ENCODE measurements around the gene PHF24.

DNA sequence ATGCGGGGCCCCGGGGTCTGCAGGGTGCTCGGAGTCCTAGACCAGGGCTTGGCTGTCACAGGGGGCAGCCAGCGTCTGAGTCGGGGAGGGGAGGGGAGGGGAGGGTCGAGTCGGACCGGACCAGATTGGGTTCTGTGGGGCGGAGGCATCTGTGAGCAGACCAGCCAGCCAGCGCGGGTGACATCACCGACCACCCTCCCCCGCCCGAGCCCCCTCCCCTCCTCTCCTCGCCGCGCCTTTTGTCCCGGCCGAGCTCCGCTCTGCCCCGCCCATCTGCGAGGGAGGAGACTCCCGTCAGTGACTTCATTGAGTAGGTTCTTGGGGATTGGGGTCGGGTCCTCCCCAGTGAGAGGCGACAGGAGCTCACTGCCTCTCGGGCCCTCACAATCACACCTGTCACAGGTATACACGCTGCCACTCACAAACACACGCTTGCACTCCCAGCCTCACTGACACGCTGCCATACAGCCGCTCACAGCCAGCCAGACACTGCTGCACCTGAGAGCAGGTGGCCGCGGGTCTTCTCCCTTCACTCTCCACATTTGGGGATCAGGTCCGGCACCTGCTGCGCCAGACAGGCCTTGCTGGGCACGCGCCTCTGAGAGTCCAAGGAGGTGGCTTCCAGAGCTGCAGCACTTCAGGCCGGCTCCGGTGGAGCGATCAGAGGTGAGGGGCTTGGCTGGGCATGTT, 32.0 kb downstream of the PHF24 start:
- TF ChIP-seq, protein P1, sequence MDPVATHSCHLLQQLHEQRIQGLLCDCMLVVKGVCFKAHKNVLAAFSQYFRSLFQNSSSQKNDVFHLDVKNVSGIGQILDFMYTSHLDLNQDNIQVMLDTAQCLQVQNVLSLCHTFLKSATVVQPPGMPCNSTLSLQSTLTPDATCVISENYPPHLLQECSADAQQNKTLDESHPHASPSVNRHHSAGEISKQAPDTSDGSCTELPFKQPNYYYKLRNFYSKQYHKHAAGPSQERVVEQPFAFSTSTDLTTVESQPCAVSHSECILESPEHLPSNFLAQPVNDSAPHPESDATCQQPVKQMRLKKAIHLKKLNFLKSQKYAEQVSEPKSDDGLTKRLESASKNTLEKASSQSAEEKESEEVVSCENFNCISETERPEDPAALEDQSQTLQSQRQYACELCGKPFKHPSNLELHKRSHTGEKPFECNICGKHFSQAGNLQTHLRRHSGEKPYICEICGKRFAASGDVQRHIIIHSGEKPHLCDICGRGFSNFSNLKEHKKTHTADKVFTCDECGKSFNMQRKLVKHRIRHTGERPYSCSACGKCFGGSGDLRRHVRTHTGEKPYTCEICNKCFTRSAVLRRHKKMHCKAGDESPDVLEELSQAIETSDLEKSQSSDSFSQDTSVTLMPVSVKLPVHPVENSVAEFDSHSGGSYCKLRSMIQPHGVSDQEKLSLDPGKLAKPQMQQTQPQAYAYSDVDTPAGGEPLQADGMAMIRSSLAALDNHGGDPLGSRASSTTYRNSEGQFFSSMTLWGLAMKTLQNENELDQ (CRISPR knock-in tag; IDR thresholded peaks at IDR 0.05; ENCODE audit: borderline replicate concordance), result no peak
- no peak for TF ChIP-seq GABPA (IDR thresholded peaks at IDR 0.05; ENCODE audit: low read depth, low read length)
- TF ChIP-seq GABPA (CRISPR knock-in tag; IDR thresholded peaks at IDR 0.05; ENCODE audit: low read depth), result no peak
- TF ChIP-seq NR2C2 (CRISPR knock-in tag; IDR thresholded peaks at IDR 0.05; ENCODE audit: borderline replicate concordance), result no peak
- no peak for TF ChIP-seq SP1 (IDR thresholded peaks at IDR 0.05)
- no peak for TF ChIP-seq SP1 (CRISPR knock-in tag; IDR thresholded peaks at IDR 0.05)
- TF ChIP-seq NR2F1 (CRISPR knock-in tag; IDR thresholded peaks at IDR 0.05), result no peak
- TF ChIP-seq, protein P2, sequence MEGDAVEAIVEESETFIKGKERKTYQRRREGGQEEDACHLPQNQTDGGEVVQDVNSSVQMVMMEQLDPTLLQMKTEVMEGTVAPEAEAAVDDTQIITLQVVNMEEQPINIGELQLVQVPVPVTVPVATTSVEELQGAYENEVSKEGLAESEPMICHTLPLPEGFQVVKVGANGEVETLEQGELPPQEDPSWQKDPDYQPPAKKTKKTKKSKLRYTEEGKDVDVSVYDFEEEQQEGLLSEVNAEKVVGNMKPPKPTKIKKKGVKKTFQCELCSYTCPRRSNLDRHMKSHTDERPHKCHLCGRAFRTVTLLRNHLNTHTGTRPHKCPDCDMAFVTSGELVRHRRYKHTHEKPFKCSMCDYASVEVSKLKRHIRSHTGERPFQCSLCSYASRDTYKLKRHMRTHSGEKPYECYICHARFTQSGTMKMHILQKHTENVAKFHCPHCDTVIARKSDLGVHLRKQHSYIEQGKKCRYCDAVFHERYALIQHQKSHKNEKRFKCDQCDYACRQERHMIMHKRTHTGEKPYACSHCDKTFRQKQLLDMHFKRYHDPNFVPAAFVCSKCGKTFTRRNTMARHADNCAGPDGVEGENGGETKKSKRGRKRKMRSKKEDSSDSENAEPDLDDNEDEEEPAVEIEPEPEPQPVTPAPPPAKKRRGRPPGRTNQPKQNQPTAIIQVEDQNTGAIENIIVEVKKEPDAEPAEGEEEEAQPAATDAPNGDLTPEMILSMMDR (CRISPR knock-in tag; IDR thresholded peaks at IDR 0.05), result no peak
- no peak for TF ChIP-seq ZNF567 (CRISPR knock-in tag; IDR thresholded peaks at IDR 0.05; ENCODE audit: borderline replicate concordance)
- no peak for TF ChIP-seq ZNF232 (CRISPR knock-in tag; IDR thresholded peaks at IDR 0.05; ENCODE audit: borderline replicate concordance)
- TF ChIP-seq GABPB1 (CRISPR knock-in tag; IDR thresholded peaks at IDR 0.05), result no peak
